Measurements from ENCODE around the gene ZNF787. TPM values are rescaled to one million over a fixed set of nuclear protein-coding genes. Genes with fewer than 3 reads are reported as not detected.
A peak's percentile ranks its signal among the peaks of the same experiment; 100 is the strongest.

The ZNF787 gene
- total RNA-seq, 4 donors from 2014 or later = 9.6 to 16.3 (median 14.3) TPM

GRCh38 chr19:56091751-56092546, 29.1 kb downstream of the ZNF787 start:
- H3K36me3 ChIP-seq = peaks cover 31% of the 10 kb centered on the region
- H3K27ac ChIP-seq = peak overlapping the region; percentile 80
- TF ChIP-seq POLR2AphosphoS5 (IDR thresholded peaks at IDR 0.05) (no peak), POLR2A (IDR thresholded peaks at IDR 0.05) (no peak), EP300 (IDR thresholded peaks at IDR 0.05) (no peak), CTCF (IDR thresholded peaks at IDR 0.05) (no peak)
- H3K27me3 ChIP-seq = no peaks in the 10 kb centered on the region
- H3K4me3 ChIP-seq = peak overlapping the region; percentile 24
- WGBS = 82% methylated on average over 38 of the region's 38 CpGs
- H3K9me3 ChIP-seq = no peaks in the 10 kb centered on the region
- H3K4me1 ChIP-seq = peaks cover 17% of the 10 kb centered on the region
- peak in 1 of 2 donors; percentile 40 for DNase-seq (ENCODE audit: low spot score in 2 of 2)

- H3K4me3 ChIP-seq = peak overlapping the region; percentile 24
Observed at GRCh38 chr19:56091066-56091490, 30.0 kb downstream of the ZNF787 start.

GRCh38 chr19:56089344-56089743, 31.8 kb downstream of the ZNF787 start:
- DNase-seq (ENCODE audit: low spot score in 2 of 2) = no peak
- H3K4me1 ChIP-seq = peaks cover 17% of the 10 kb centered on the region
- WGBS = 88% methylated on average over 13 of the region's 14 CpGs
- H3K27ac ChIP-seq = no peak overlapping the region
- H3K4me3 ChIP-seq = no peak overlapping the region
- peaks cover 27% of the 10 kb centered on the region for H3K36me3 ChIP-seq
- no peak for TF ChIP-seq CTCF (IDR thresholded peaks at IDR 0.05)
- no peak for TF ChIP-seq POLR2AphosphoS5 (IDR thresholded peaks at IDR 0.05)
- no peak for TF ChIP-seq POLR2A (IDR thresholded peaks at IDR 0.05)
- no peak for TF ChIP-seq EP300 (IDR thresholded peaks at IDR 0.05)
- no peaks in the 10 kb centered on the region for H3K9me3 ChIP-seq
- H3K27me3 ChIP-seq = no peaks in the 10 kb centered on the region

More at GRCh38 chr19:56091066-56091490, 30.0 kb downstream of the ZNF787 start:
- no peaks in the 10 kb centered on the region for H3K27me3 ChIP-seq
- TF ChIP-seq POLR2A (IDR thresholded peaks at IDR 0.05) (no peak), POLR2AphosphoS5 (IDR thresholded peaks at IDR 0.05) (no peak), EP300 (IDR thresholded peaks at IDR 0.05) (no peak)
- no peaks in the 10 kb centered on the region for H3K9me3 ChIP-seq
- DNase-seq (ENCODE audit: low spot score in 2 of 2) = peak in 1 of 2 donors; percentile 33
- H3K36me3 ChIP-seq = peaks cover 33% of the 10 kb centered on the region
- 54% methylated on average over 10 of the region's 10 CpGs for WGBS
- peaks cover 17% of the 10 kb centered on the region for H3K4me1 ChIP-seq
- H3K27ac ChIP-seq = peak overlapping the region; percentile 80

GRCh38 chr19:56088497-56089215, 32.4 kb downstream of the ZNF787 start:
- DNase-seq (ENCODE audit: low spot score in 2 of 2) = no peak
- Histone ChIP-seq H3K9me3 (no peaks in the 10 kb centered on the region), H3K27me3 (no peaks in the 10 kb centered on the region), H3K4me1 (peaks cover 17% of the 10 kb centered on the region), H3K27ac (no peak overlapping the region), H3K4me3 (no peak overlapping the region), H3K36me3 (peaks cover 27% of the 10 kb centered on the region)
- 94% methylated on average over 41 of the region's 66 CpGs for WGBS
- TF ChIP-seq POLR2AphosphoS5 (IDR thresholded peaks at IDR 0.05) (no peak), CTCF (IDR thresholded peaks at IDR 0.05) (no peak), EP300 (IDR thresholded peaks at IDR 0.05) (no peak), POLR2A (IDR thresholded peaks at IDR 0.05) (no peak)

- DNase-seq (ENCODE audit: low spot score in 2 of 2) = no peak
- TF ChIP-seq POLR2A (IDR thresholded peaks at IDR 0.05) (no peak), CTCF (IDR thresholded peaks at IDR 0.05) (no peak), POLR2AphosphoS5 (IDR thresholded peaks at IDR 0.05) (no peak), EP300 (IDR thresholded peaks at IDR 0.05) (no peak)
- Histone ChIP-seq H3K27ac (no peak overlapping the region), H3K36me3 (peaks cover 22% of the 10 kb centered on the region), H3K4me3 (no peak overlapping the region), H3K27me3 (no peaks in the 10 kb centered on the region), H3K9me3 (no peaks in the 10 kb centered on the region), H3K4me1 (peaks cover 17% of the 10 kb centered on the region)
- WGBS = 86% methylated on average over 83 of the region's 104 CpGs
Observed at GRCh38 chr19:56087647-56088496, 33.2 kb downstream of the ZNF787 start.
